GM18870 (cell line): ENCODE data around the gene TTC3.
A peak's percentile ranks its signal among the peaks of the same experiment; 100 is the strongest.

ENCODE experiments used
- ATAC-seq: cut with Tn5 transposase; IDR thresholded peaks from one replicate; pipeline ENCODE4 v1.9.1; 2021; ENCODE audit warnings: moderate library complexity; ENCODE audit not compliant: unreplicated experiment

The TTC3 gene

DNA sequence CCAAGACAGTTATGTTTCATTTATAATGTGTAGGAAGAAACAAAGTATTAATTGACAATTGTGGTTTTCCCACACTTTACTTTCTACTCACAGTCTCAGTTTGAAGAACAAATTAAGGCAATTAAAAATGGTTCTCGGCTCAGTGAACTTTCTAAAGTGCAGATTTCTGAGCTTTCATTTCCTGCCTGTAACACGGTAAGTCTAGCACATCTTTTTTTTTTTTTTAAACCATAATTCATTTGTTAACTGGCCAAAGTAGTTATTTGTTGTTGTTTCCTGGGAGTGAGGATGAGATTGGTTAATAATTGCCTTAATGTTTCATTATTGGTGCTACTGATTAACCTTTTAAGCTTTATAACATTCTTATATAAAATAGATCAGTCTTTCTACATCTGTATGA is 119.0 kb downstream of the TTC3 start:
- no peak for ATAC-seq

DNA sequence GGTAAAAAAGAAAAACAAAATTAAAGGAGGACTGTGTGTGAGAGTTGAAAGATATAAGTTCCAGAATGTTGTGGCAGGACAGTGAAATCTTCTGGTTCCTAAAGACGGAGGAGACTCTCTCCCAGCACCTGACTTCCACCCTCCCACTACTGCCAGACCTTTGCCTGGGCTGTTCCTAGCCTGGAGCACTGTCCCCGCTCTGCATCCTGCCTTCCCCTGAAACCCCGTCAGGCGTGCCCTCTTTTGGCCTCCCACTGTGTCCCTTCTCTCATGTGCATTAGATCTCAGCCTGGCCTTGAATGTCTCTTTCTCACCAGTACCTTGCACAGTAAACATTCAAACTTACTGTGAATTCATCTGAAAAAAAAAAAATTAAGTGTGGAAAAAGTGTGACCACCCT is 120.0 kb downstream of the TTC3 start:
- no peak for ATAC-seq

GRCh38 chr21:37193676-37194075 is 120.6 kb downstream of the TTC3 start:
- ATAC-seq, result no peak

- no peak for ATAC-seq
These were observed 122.0 kb downstream of the TTC3 start for GRCh38 chr21:37195059-37195458.

DNA sequence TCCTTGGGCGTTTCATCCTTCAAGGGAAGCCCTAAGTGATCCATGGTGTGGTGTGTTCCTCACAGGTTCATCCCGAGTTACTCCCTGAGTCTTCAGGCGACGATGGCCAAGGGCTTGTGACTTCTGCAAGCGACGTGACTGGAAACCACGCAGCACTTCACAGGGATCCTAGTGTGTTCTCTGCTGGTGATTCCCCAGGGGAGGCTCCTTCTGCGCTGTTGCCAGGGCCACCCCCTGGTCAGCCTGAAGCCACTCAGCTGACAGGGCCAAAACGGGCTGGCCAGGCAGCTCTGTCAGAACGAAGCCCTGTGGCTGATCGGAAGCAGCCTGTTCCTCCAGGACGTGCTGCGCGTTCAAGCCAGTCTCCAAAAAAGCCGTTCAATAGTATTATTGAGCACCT is 122.6 kb downstream of the TTC3 start:
- no peak for ATAC-seq

DNA sequence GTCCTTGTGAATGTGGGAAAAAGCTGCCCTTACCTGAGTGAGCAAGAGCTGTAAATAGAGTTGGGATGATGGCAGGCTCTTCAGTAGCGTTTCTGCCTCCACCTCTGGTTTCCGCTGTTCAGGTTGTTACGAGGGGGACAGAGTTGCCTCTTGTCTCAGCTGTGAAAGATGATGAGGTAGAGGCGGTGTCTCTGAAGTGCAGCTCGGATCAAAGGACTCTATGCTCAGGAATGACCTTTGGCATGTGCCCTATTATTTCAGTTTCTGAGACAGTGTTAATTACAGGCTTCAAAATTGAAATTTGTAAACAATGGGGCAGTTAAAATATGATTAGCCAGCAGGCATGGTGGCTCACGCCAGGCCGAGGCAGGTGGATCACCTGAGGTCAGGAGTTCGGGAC is 123.8 kb downstream of the TTC3 start:
- no peak for ATAC-seq

DNA sequence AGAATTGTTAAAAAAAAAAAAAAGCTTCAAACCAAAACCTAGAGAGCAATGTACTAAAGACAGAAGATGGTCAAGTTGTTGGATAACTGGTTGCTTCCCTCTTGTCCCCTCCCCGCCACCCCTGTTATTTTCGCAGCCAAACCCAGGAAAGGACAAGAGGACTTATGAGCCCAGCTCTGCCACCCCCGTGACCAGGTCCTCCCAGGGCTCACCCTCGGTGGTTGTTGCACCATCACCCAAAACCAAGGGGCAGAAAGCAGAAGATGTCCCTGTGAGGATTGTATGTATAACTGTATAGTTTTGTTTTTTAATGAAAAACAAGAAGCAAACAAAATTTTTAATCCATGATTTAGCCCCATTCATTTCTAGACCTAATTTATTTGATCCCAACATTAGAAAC is 124.7 kb downstream of the TTC3 start:
- ATAC-seq, result no peak

DNA sequence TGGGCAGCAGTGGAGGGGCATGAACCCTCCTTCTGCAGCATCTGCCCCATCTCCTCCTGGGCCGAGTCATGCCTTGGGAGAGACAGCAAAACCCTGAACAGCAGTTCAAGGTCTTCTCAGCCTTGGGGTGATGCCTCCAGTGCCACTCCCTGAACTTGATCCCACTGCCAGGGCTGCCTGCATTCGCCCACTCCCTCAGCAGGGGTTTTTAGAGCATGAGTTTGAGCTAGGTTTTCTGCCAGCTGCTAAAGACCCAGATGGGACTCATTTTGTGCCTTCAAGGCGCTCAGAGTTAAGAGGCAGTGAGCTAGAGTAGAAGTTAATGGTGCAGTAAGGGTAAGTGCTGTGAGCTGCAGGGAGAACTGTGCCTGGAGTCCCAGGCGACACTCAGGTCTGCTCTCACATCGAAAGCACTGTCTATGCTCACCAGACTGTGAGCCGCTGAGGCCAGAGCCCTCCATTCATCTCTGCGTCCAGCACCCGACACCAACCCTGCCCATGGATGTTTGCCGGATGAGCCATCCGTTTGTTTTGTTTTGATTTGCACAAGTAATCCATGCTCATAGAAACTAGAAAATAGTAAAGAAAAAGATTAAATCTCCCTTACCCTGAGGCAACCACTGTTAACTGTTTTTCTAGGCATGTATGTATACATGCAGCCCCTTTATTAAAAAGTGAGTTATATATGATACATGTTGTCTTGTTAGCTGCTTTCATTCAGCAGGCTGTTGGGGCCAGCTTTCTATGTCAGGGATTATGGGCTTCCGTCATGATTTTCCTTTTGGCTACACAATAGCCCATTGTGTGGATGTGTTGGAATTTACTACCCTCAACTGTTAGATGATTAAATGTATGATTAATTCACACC is 126.2 kb downstream of the TTC3 start:
- no peak for ATAC-seq

- no peak for ATAC-seq
These were observed 127.8 kb downstream of the TTC3 start for GRCh38 chr21:37200641-37201480.

DNA sequence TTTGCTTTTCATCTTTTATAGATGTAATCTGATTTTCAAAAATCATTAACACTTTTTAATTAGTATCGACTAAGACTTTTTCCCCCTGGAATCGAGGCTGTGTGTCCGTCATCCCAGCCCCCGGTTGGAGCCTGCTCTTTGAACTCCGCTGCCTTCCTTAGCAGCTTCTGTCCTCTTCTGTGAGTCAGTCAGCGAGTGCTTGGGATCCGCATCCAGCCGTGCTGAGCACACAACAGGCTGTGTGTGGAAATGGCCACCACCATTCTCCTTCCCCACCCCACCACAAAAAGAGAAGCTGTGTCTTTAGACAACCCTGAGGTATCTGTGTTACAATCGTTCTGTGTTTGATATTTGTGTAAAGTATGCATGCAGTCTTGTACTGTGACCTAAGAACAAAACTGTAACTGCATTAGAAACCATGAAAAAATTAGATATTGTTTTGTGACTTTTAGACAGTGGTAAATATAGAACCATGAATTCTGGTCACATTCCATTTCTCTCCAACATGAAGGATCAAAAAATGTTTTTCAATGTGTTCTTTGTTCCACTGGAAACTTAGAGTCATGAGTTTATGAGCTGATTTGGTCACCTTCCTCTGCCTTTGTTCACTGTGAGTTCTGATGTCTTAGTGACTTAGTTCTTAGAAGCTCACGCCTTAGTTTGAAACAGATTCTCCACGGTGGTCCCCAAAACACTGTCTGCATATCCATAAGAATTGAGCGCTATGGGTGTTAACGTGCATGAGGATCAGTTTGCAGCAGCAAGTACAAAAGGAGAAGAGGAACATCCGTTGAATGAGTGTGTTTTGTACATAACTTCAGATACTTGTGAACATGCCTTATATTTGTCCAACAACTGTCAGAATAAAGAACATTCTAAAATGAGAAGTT is 129.4 kb downstream of the TTC3 start:
- ATAC-seq, result no peak

DNA sequence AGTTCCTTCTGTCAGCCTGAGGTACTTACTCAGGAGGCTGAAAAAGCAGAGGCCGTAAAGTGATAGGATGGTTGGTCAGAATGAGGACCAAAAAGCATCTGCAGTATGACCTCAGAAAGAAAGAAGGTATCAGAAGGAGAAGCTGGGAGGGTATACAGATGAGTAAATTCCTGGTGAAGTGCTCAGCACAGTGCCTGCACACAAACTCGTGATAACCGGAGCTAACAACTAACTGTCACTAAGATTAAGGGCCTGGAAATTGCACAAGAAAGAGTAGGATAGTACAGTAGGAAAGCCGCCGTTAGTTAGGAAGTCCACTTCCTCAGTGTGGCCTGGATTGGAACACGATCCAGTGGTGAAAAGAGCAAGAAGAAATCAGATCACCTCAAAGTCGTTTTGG is 131.5 kb downstream of the TTC3 start:
- no peak for ATAC-seq

DNA sequence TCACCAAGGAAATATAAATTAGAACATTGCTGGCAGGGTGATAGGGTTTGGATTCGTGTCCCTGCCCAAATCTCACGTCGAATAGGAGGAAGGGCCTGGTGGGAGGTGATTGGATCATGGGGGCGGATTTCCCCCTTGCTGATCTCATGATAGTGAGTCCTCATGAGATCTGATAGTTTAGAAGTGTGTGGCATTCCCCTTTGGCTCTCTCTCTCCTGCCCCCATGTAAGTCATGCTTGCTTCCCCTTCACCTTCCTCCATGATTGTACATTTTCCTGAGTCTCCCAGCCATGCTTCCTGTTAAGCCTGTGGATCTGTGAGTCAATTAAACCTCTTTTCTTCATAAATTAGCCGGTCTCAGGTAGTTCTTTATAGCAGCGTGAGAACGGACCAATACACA is 133.4 kb downstream of the TTC3 start:
- no peak for ATAC-seq

DNA sequence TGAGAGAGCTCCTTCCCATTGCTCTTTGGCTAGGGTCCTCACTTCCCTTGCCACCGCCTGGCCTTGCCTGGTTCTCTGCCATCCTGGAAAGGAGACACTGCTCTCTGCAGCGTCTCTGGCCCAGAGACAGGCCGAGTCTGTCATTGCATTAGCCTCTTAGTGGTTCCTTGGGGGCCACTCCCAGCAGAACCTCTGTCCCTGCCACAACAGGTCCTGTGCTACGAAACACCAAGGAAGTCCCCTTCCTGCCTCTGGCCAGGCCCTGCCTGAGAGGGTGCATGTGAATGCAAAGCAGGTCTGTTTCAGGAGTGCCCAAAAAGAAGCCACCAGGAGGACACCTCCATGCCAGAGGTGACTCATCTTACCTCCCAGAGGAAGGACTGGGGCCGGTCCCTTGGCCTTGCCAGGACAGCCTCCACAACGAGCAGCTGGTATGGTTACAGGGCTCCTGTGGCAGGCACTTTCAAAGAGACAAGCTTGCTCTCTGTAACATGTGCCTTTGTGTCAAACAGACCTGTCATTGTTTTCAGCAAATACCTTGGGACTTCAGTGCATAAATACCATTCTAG is 134.5 kb downstream of the TTC3 start:
- peak; percentile 58 for ATAC-seq

- ATAC-seq, result peak; percentile 48
These were observed 135.1 kb downstream of the TTC3 start for GRCh38 chr21:37208056-37208721.

GRCh38 chr21:37208741-37209225 is 135.7 kb downstream of the TTC3 start:
- ATAC-seq, result no peak

DNA sequence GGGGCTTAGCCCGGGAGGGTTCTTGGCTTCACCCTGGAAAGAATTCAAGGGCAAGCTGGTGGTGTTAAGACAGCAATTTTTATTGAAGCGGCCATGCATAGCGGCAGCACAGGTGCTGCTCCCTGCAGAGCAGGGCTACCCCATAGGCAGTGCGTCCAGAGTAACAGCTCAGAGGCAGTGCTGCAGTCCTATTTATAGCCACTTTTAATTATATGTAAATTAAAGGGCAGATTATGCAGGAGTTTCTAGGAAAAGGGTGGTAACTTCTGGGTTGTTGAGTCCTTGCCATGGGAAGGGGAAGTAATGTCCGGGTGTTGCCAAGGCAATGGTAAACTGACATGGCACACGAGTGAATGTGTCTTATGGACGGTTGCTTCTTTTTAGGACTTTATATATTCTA is 137.1 kb downstream of the TTC3 start:
- no peak for ATAC-seq

GRCh38 chr21:37210799-37211198 is 137.7 kb downstream of the TTC3 start:
- ATAC-seq, result no peak

- ATAC-seq, result no peak
These were observed 141.9 kb downstream of the TTC3 start for GRCh38 chr21:37214952-37215351.

DNA sequence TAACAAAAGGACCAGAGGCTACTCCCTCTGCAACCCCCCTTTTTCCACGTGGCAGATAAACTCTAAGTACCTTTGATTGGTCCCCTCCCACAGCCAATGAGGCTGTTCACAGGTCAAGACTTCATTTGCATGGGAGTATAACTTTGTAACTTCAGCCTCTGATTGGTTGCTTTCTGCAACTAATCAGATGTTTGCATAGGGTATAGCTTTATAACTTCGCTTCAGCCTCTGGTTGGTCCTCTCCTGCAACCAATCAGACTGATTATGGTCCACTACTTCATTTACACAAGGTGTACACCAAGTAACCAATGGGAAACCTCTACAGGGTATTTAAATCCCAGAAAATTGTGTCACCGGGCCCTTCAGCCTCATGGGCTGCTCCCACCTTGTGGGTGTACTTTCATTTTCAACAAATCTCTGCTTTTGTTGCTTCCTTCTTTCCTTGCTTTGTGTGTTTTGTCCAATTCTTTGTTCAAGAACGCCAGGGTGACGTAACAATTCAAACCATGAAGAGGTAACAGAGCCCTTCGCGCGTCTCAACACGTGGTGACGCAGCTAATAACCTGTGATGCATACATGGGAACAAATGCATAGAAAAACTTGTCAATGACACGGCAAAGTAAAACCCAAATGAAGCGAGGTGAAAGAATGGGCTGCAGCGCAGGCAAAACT is 146.8 kb downstream of the TTC3 start:
- ATAC-seq, result no peak
